GM11168 (cell line): ENCODE results near the gene GAMT.
"Not testable (repeated sequence)": the region's sequence is repeated elsewhere in the genome, so short reads cannot be mapped to it uniquely, and the experiment has no call there.

Source experiments
- in situ Hi-C: fragments of 300-500 bp; cut with MboI; formaldehyde crosslinking; loops from one replicate; pipeline ENCODE4 v1.12.0; 2022; ENCODE audit warnings: low sequenced_read_pairs; ENCODE audit not compliant: unreplicated experiment

Gene GAMT

DNA sequence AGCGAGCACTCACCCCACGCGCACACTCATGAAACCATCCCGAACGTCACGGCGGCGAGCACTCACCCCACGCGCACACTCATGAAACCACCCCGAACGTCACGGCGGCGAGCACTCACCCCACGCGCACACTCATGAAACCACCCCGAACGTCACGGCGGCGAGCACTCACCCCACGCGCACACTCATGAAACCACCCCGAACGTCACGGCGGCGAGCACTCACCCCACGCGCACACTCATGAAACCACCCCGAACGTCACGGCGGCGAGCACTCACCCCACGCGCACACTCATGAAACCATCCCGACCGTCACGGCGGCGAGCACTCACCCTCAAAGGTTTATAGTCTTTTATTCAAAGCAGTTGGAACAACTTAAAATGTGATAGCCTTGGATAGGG lies 18.7 kb upstream of the GAMT start:
- in situ Hi-C loops, result not testable (repeated sequence)

DNA sequence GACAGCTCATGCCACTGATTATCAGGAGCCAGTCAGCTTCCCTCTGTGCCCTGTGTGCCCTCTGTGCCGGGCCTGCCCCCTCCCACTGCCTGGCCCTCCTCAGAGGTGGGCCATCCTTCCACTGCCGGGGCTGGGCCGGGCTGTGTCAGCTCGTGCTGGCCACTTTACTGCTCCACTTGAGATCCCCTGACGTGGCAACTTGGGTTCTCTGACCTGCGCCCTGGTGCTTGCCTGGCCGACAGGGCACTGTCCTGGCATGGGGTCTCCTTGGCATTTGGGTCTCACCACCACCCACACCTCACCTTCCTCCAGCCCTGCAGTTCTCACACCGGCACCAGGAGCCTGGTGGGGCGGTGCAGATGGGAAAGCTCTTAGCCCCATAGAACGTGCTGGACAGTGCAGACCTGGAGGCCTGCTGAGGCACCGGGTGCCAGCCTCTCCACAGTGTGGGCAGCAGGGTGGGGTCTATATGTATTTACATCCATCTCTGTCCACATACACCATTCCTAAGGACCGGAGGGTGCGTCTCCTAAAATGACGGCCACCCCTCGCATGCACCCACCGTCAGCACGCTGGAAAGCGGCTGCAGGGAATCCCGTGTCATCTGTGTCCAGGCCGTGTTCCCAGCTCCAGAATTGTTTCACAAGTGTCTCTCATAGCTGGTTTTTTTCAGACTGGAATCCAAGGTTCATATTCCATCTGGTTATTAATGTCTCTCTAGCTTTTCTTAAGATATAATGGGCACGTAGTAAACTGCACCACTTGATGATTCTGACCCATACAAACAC lies 17.8 kb upstream of the GAMT start:
- in situ Hi-C loops, result loop anchor here (5.0 kb wide), 1 partner anchor 58 kb away; the partner anchor contains the start of gene C19orf25

DNA sequence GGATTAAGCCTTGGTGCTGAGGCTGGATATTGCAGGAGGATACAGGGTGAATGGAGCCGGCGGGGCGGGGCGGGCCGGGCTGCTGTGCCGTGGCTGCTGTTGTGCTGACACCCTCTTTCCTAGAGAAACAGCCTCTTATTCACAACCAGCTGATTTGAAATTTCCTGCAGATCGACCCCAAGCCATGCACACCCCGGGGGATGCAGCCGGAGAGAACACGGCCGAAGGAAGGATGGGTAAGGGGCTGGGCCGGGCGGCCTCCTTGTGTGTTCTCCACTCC lies 17.1 kb upstream of the GAMT start:
- in situ Hi-C loops, result loop anchor here (5.0 kb wide), 1 partner anchor 59 kb away; the partner anchor contains the start of gene C19orf25

DNA sequence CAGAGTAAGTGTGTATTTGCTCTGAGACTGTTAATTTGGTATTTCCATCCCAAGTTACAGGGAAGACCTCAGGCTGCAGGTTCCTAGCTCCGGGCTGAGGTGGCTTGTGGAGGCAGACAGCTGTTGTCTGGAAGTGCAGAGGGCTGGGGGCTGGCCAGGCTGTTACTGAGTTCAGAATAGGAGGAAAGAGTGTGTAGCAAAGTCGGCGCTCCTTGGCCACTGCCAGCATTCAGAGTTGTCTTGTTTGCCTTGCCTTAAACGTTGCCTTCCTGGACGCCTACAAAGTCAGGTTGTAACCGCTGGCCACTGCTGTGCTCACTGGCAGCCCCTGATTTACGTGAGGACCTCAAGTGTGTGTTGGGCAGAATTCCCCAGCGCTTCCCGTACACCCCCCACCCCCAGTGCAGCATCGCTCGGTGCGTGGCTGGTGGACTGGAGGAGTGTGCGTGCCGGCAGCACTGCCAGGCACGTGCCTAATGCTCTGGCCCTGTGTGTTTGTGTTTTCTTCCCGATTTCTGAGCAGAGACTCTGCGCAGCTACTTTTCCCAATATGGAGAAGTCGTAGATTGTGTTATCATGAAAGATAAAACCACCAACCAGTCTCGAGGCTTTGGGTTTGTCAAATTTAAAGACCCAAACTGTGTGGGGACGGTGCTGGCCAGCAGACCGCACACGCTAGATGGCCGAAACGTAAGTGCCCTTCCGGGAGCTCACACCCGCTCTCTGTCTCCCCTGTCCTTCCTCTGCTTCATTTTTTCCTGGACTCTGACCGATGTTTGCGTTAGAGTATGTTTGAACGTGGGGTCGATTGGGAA lies 16.5 kb upstream of the GAMT start:
- in situ Hi-C loops, result loop anchor here (5.0 kb wide), 1 partner anchor 59 kb away; the partner anchor contains the start of gene C19orf25

DNA sequence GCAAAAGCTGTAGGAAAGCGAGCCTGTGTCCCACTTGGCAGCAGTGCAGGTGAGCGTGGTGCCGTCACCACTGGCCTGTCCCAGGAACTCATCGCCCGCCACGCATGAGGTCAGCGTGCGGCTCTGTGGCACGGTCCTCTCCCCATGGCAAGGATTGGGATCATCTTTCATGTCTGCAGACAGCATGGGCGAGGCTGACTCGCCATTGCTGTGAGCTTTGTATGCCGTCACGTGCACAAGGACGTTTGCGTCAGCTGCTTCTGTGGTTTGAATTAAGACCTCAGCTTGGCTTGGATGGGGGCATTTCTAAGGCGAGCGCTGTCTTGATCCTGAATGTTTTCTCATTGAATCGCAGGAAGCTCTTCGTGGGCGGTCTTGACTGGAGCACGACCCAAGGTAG lies 15.8 kb upstream of the GAMT start:
- in situ Hi-C loops, result loop anchor here (5.0 kb wide), 1 partner anchor 60 kb away; the partner anchor contains the start of gene C19orf25

DNA sequence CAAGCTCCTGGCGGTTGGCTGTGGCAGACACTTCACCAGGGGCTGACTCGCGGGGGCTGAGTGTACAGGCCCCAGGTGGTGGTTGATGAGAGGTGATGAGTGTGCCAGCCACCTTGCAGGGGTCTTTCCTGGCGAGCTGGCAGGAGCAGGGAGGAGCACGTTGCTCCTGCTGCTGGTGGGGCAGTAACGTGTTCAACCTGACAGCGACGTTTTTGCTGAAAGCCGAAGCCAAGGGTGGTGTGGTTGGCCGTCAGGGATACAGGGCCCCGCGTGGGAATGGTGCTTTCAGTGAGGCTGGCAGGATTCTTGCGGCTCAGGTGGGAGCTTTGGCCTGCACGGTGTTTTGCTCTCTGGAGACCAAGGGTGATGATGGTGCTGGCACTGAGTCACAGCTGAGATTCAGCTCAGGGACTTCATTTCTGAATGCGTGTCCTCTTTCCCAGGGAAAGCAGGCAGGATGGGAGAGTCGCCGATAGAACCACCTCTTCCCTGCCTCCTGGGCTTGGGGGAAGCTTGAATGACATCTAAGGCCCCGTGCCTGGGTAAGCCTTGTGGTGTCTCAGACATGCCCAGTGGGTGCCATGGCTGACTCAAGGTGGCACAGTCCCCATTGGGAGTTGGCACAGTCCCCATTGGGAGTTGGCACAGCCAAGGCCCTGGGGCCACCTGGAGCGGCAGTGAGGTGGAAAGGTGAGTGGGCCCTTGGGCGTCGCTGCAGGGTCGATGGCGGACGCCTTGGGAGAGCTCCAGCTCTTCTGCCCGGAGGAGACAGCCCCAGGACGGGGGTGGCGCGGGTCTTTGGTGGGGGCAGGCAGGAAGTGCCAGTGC lies 14.9 kb upstream of the GAMT start:
- in situ Hi-C loops, result loop anchor here (5.0 kb wide), 1 partner anchor 61 kb away; the partner anchor contains the start of gene C19orf25

DNA sequence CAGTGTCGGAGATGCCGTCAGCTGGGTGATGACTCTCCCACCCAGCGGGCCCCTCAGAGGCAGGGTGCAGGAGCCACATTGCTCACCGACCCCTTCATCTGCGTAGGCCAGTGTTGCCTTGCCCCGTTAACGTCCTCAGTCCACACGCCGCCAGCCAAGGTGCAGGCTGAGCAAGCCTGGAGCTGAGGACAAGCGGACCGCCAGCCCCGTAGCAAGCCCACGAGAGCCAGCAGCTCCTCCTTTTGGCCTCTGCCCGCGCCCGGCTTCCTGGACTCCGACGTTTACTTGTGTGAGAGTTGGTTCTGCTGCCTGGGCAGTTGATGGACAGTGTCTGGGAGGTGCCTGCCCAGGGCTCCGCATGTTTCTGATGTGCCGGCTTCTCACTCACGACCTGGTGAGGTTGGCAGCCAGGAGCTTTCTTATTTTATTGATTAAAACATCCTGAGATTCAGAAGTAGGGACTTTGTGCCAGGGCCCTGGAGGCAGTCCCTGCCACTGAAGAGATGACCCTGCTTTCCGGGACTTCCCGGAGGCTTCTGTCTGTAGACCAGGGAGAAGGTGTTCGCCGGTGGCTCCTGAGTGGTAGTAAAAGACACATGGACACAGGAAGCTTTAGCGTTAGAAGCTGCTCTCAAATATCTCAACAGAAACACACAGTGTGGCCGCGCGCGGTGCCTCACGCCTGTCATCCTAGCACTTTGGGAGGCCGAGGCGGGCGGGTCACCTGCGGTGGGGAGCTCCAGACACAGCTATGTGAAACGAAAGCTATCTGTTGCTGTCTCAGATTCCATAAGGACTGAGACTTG lies 11.9 kb upstream of the GAMT start:
- in situ Hi-C loops, result no loop called here

DNA sequence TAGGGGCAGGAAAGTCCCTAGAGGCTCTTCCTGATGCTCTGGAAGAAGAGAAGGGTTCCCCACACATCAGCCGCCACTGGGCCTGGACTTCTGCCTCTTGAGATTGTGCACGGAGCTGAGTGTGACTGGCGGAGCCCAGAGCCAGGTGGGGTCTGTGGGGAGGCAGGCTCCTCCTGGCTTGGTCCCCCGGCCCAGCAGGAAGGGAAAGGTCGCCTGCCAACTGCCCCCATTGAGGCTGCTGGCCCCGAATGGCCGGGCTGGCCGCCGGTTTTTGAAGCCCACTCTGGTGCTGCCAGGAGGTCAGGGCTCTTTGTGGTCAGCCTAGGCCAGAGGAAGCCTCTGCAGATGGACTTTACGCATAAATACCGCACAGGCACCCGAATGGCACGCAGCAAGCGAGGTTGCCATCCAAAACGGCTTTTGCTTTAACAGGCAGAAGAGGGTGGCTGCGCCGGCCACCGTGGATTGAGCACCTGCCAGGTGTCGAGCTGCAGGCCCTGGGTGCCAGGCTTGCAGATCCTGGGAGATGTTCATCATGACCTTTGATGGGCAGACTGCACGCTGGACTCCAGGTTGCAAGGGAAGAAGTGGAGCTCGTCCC lies 11.1 kb upstream of the GAMT start:
- in situ Hi-C loops, result no loop called here

DNA sequence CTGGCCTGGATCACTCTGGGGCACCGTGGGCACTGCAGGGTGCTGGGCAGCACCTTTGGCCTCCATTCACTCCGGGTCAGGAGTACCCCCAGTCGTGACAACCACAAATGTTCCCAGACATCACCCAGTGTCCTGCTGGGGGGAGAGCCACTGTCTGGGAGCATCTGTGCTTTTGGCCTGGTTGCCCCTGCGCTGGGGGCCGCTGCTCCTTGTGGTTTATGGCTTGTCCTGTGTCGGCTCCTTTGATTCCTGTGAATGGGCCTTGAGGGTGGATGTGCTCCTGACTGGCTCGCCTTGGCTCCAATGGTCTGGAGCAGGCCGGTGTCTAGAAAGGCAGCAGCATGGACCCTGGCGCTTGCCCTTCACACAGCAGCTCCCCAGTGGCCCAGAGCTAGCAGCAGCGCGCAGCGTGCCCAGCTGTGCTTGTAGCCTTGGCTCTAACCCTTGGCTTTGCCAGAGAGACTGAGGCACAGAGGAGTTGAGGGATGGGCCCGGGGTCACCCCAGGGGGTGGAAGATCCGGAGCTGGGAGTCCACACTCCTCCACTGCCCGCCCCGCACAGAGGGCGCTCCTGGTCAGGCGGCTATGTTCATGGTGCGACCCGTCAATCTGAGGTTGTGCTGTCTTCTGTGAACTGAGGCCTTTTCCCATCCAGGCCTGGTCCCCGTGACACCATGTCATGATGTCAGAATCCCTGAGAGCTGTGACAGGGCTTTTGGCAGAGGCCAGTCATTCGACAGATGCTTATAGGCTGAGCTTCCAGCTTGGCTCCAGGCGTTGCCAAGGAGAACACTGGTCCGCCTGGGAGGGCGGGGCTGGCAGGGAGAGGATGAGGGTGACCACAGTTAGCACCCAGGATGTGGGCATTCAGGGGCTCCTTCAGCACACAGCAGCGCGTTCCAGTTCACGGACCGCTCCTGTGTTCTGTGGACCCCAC lies 10.2 kb upstream of the GAMT start:
- in situ Hi-C loops, result no loop called here

DNA sequence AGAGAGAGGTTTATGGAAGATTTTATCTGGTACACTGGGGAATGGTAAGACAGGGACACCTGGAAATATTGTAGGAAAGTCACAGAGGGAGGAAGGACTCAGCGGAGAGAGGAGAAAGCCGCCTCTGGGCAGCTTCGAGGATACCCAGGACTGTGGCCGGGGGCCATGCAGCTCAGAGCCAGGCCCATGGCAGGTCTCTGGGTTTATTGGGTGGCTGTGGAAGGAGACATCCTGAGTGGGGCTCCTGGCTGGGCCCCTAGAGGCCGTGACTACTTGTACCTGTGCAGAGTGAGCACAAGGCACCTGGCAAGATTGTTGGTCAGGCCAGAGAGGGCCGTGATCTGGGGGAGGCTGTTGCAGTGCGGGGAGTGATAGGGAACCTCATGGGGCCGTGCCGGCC lies 9.4 kb upstream of the GAMT start:
- in situ Hi-C loops, result no loop called here

DNA sequence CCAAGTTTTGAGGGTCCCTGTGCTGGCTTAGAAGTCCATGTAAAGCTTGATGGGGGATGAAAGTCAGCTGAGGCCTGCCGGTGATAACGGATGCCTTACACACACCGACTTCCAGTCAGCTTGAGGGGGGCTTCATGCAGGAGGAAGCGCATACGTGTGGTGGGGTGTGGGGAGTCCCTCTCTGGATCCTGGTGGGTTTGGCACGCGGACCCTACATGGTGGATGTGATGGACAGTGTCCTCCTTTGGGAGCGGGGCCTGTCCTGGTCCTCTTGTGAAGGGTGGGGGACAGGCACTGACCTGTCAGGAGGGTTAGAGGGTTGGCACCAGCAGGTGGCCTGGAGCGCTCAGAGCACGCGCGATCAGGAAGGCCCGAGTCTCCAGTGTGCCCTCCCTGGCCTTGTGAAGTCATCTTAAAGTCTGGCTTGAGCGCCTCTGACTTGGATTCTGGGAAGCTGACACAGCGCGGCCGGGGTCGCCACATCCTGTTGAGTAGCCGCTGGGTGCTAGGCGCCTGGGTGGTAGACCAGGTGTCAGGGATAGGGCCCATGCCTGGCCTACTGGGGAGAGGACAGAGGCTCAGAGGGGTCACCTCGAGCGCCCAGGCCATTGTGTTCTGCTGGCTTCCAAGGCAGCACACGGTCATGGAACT lies 8.9 kb upstream of the GAMT start:
- in situ Hi-C loops, result no loop called here

DNA sequence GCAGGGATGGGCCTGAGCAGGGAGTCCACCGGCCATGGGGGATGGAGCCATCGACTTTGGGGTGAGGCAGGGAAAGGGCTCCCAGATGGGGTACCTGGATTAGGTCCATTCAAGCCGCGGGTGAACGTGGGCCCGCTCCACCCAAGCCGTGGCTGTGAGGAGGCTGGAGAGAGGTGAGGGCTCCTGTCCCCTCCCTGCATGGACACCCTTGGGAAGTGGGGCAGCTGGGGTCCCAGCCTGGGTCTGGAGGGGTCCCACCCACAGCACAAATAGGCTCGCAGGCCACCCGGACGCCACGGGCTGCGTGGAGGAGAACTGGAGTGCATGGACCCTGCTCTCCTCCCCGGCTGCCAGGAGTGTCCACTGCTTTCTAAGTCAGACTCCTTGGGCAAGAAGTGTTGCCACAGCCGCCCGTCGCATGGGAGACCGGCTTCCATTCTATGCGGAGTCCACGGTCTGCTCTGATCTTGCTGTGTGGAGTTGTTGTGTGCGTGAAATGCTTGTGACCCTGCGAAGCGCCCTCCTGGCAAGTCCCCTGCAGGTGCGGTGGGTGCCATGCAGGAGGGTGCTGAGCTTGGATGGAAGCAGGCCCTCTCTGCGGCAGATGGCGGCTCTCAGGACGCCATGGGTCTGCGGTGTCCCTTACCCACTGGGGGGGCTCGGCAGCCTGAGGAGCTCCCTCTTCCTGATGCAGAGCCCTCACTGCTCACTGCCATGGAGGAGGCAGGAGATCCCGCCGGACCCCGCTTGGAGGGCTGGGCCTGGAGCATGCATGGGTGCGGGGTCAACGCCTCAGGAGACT lies 8.1 kb upstream of the GAMT start:
- in situ Hi-C loops, result no loop called here

DNA sequence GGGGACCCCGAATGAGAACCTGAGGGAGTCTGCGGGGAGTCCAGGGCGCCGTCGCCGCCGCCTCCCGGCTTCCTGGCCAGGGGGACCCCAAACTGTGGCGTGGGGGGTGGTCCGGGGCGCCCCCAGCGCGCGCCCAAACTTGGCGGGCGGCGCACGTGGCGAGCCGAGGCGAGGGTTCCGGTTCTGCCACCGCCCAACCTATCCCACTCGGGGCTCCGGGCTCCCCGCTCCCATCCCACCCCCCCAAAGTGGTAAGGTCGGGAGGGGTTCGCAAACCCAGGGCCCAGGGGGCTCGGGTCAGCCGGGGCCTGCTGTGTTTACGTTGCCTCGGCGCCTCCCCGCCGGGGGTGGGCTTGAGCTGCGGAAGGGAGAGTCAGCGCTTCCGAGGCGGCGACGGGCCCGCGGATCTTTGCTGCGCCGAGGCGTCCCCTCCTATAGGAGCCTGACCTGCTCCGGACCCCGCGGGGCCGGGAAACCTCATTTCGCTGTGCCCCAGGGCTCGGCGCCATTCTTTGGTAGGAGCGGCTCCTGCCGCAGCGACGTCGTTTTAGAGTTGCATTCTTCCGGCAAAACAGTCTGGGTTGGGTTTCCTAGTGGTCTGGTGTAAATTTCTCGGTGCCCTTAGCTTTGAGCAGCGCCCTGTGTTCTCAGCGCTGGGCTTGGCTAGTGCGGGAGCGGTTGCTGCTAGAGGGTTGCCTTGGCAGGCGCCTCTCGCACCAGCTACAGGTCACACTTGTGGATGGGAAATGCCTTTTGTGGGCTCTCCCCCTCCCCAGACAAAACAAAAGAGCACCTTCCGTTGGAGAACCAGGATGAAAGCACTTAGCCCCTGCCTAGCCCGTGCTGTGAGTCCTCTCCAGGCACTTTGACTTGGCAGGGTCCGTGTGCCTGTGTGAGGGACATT lies 7.2 kb upstream of the GAMT start:
- in situ Hi-C loops, result no loop called here

DNA sequence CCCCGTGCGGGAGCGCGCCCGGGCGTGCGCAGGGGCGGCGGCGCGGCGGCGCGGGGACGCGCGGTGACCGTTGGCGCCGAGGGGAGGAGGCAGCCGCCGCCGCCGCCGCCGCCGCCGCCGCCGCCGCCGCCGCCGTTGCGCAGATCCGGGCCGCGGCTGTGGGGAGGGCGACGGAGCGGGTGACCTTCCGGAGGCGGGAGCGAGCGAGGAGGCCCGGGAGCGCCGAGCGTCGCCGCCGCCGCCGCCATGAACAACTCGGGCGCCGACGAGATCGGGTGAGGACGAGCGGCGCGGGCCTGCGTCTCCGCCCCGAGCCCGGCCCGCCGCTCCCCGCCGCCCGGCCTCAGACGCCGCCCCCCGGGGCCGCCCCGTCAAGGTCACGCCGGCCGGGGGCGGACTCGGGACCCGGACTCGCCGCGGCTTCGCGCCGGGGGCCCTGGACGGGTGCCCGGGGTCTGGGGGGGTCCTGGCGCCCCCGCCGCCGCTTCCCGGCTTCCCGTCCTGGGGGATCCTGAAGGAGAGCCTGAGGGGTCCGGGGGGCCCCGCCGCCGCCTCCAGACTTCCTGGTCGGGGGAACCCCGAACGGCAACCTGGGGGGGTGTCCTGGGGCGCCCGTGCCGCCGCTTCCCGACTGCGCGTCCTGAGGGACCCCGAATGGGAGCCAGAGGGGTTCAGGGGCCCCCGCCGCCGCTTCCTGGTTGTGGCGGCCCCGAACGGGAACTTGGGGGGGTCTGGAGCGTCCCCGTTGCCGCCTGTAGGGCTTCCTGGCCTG lies 6.4 kb upstream of the GAMT start, which contains the start of gene DAZAP1:
DAZAP1 (plus strand) TSS at position 59 of the 772 bp plus-strand sequence; CDS start at position 247, 188 bp downstream.
- in situ Hi-C loops, result no loop called here
